SKM-1 treated with dmso at 0.1 percent for 144 hours (cell line): ENCODE data around the gene LRRC57.
"Not testable (repeated sequence)": the region's sequence is repeated elsewhere in the genome, so short reads cannot be mapped to it uniquely, and the experiment has no call there.

Source experiments
- DNase-seq: peaks from one replicate; lab custom pipeline; 2025; ENCODE audit not compliant: unreplicated experiment; lab: John Stamatoyannopoulos, UW

The LRRC57 gene

DNA sequence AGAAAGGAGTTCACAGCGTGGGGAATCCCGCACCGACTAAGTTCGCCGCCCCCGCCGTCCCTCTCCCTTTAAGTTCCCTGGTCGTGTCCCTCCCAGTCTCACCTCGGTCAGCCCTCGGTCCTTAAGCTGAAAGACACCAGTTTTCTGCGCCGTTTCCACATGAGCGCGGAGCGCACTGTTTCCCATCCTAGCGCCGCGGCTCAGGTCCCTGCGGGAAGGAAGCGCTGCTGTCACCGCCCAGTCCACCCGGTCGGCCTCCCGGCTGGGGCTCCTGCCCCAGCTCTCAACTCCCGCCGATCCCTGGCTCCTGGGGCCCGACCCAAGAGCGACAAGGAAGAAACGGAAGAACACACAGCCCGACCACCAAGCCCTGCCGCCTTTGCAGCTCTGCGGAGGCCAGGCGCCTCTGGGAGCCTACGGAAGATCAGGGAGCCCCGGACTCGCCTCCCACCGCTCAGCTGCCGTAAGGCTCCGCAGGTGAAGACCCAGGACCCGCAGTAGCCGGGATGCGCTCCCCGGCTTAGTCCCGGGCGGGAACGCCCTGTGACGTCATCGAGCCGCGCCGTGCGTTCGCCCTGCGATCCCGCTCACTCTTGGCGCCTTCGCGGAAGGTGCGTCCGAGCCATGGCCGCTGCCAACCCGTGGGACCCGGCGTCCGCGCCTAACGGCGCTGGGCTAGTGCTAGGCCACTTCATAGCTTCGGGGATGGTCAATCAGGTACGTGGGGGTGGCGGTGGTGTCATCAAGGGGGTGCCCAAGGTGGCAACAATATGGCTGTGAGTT is at the start of gene LRRC57, which contains the start of gene HAUS2:
Gene LRRC57 (minus strand): TSS at position 545 of the 783 bp plus-strand sequence. CDS start 359 bp downstream, at position 186.
Gene HAUS2 (plus strand): TSS at position 590 of the 783 bp plus-strand sequence. CDS start 35 bp downstream, at position 625.
- DNase-seq, result peak; percentile 69

DNA sequence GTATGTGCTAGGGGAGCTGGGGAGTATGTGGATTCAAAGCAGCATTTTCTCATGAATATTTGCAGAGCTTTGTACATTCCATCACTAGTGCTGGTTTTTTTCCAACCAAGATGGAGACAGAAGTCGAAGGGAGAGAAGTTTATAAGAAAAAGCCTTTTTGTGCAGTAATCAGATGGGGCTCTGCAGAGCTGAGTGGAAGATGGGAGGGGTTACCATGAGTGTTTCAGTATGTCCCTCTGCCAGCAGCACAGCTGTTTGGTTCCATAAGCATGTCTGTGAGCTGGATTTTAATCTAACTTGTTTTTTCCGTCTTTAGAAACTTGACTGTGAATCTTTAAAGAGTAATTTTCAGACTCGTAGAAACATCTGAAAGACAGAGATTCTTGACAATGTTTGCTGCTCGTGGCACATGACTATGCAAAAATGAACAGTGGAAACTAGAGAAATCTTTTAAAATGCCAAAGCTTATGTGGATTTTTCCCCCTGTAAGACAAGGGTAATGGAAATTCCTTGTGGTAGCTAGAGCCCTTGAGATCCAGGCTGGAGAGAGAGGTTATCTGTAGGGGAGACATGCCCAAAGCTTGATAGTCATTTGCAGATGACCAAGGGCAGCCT is 47.1 kb upstream of the LRRC57 start:
- DNase-seq, result no peak

DNA sequence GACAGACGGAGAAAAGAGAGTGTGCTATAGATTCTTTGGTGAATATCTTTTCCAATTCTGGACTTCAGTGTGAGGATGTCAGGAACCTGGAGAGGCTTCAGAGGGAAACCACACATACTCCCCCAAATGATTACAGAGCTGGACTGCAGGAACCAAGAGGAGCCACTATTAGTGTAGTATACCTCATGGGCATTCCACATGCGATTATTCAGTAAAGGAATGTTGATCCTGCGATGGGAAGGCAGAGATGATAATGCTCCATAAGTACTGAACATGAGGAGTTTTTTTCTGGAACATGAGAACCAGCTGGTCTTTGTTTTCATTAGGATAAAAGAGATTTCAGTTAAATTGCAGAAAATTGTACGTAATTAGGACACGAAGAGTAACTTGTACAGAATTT is 45.5 kb upstream of the LRRC57 start:
- DNase-seq, result no peak

DNA sequence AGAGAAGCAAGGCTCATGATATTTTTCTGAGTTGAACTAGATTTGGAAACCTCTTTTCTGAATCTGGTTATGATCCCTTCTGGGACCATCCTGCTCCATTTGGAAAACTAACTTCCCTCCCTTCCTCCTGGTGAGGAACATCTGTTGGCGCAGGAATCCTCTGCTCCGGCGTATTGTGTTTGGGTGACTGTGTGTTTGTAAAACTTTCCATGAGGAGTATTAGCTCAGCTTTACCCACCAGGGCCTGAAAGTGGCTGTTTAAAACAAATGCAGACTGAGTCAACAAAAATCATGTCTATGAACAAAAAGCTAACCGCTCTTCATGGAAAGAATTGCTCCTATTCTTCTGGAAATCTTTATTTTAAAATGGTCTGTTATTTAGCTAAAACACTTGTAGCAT is 44.5 kb upstream of the LRRC57 start:
- DNase-seq, result no peak

DNA sequence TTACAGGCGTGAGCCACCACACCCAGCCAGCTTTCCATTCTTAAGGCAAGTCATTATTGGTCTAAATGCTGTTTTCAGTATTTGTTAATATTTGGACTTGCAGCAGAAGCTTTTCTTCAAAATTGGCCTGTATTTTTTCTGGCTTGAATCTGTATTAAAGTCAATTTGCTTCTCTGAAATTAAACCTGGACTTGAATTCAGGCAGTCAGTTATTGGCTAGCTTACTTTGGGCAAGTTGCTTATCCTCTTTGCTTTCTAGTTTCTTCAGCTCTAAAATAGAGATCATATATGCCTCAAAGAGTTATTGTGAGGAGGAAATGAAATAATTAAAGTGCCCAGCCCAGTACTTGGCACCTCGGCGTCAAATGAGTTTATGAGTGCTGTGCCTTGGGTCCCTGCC is 44.1 kb upstream of the LRRC57 start:
- no peak for DNase-seq

DNA sequence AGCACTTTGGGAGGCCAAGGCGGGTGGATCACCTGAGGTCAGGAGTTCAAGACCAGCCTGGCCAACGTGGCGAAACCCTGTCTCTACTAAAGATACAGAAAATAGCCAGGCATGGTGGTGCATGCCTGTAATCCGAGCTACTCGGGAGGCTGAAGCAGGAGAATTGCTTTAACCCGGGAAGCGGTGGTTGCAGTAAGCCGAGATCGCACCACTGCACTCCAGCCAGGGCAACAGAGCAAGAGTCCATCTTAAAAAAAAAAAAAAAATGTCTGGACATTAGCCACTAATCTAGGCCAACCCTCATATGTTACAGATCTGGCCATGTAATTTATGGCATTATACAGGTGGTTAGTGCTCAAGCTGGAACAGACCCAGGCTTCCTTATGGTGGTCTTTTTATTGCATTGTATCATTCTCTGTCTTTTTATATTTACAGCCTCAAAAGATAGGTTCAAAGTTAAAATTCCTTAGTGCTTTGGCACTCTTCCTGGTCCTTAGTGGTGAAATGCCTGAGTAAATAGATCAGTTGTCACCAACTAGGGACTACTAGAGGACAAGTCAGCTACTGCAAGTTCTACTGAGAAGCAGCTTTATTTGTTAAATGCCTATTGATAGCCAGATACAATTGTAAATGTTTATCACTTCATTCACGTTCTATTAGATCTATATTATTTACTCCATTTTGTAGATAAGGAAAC is 42.8 kb upstream of the LRRC57 start:
- DNase-seq, result peak; percentile 30

DNA sequence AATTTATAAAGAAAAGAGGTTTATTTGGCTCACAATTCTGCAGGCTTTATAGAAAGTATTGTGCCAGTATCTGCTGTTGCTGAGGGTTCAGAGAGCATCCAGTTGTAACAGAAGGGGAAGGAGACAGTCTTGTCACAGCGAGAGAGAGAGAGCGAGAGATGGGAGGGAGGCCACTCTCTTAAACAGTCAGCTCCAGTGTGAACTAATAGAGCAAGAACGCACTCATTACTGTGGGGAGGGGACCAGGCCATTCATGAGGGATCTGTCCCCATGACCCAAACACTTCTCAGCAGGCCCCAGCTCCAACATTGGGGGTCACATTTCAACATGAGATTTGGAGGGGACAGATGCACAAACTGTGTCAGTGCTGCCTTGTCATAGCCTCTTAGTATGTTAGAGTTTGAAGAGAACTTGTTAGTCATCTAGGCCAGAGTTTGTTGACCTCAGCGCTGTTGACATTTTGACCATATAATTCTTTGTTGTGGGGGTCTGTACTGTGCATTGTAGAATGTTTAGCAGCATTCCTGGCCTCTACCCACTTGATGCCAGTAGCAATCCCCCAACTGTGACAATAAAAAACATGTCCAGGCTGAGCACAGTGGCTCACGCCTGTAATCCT is 42.1 kb upstream of the LRRC57 start:
- DNase-seq, result no peak

DNA sequence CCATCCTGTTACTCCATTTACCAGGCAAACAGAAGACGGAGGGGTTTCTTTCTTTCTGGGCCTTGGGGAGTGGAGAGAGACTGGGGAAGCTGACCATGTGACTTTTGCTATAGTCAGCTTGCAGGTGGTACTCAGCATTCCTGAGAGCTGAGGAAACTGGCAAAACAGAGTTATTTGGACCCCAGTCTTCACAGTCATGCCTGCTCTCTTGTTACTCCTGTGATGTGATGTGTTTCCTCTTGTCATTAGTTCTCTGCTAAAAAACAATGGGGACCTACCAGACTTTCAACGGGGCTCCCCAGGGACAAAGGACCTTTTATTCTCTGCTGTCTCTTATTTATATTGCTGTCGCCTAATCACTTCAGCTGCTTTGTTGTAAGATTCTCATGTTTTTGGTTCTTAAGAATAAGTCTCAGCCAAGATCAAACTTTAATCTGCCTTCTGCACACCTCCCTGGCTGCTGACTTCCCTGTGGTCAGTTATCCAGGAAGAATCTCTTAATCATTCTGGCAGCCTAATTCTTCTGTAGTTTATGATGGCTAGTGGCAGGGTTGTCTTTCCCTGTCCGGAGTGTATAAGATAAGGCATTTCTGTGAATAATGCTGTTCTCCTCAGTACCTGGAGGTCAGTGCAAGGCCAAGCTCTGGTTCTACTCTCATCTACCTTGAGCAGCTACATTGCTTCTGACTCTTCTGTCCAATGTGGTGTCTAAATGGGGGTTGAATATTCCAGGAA is 35.6 kb upstream of the LRRC57 start:
- no peak for DNase-seq

DNA sequence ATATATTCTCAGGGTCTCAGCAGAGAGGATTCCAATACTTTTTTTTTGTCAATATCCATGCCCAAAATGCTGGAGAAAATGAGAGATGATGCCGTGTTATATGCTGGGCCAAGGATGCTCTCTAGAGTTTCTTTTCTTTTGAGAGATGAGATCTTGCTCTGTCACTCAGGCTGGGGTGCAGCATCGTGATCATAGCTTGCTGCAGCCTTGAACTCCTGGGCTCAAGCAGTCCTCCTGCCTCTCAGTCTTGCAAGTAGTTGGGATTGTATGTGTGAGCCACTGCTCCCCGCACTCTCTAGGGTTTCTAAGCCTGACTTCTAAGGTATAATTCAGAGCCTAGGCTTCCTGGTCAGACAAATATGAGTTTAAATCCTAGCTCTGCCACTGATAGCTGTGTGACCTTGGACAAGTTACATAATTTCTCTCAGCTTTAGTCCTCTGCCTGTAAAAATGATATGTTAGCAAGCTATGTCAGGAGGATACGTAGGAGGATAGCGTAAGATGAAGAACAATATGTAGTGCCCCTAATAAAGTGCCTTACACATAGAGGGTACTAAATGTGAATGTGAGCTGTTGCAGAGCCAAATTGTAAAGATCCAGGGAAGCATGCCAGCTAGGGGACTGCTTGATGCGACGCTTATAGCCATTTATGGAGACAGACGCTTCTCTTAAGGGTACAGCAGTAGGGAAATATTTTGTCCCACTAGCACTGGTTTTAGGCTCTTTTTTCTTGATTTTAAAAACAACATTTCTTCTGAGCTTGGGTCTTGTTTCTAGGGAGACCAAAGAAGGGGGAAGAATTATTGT is 34.2 kb upstream of the LRRC57 start:
- DNase-seq, result no peak

DNA sequence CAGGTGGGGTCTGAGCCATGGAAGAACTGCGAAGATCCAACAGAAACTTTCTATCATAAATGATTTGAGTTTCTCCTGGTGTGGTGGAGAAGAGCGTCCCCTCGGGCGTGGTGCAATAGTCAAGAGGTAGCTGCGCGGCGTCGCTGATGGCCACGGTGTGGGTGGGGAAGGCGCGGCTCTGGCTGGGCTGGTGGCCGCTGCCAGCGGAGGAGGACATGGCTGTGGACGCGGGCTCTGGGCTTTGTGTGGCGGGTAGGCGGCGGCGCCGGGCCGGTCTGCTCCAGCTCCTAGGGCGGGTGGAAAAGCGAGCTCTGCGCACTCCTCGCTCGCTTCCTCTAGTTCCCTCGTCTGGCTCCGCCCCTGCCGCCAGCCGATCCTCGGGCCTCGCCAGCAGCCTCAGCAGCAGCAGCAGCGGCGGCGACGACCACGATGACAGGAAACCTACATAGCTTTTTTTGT is 32.7 kb upstream of the LRRC57 start:
- DNase-seq, result peak; percentile 76

DNA sequence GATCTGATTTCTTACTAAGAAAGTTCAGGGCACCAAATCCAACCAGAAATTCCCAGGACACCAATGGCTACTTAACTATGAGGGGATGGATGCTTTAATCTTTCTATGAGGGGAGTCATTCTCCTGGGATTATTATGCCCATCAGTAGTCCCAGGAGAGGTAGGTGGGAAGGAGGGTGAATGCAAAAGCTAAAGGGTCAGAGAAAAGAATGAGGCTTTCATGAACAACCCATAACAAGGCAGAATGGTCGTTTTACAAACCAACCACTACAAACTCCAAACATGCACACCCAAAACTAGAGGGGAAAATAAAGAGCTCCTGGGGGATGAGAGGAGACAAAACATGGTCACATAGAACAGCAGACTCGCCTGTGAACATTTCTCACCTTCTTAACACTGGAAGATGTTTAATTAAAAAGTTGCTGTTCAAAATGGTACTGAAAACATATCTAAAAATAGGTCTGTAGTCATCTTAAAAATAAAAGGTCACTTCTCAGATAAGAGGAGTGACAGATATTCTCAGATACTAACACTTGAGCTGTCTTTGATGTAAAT is 30.5 kb upstream of the LRRC57 start:
- no peak for DNase-seq

DNA sequence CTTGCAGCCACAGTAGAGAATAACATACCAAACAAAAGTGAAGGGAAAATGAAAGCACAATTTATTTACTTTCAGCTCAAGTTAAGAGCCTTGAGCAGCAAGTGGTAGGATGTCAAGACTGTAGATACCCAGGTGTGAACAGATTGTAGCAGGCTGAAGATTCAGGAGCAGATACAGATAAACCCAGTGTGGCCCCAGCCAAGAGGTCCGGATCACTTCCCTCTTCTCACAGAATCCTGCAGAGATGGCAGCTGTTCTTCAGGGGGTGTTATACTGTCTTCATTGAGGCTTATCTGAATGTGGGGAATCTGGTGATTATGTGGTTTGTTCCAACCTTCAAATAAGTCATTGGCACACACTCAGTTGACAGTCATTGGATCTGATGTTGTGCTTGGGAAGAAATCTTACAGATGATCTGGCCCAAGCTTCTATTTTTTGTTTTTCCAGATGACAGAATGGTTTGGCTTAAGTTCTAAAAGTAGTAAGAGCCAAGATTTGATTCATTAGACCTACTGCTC is 29.0 kb upstream of the LRRC57 start:
- no peak for DNase-seq

DNA sequence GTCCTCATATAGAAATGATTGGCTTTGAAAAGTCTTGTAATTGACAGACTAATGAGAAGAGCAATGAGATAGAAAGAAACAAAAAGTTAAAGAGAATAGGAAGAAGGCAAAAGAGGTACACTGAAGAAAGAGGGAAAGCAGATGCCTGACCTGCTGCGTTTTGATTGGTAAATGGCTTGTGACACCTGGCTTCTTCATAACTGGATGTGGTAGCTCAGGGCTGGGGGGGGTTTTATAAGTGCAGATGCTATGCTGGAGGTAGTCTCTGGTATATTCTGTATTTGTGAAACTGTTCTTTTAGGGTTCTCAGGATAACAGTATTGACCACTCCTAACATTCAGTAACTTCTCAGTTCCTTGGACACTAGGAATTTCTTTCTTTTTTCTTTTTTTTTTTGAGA is 28.2 kb upstream of the LRRC57 start:
- no peak for DNase-seq

DNA sequence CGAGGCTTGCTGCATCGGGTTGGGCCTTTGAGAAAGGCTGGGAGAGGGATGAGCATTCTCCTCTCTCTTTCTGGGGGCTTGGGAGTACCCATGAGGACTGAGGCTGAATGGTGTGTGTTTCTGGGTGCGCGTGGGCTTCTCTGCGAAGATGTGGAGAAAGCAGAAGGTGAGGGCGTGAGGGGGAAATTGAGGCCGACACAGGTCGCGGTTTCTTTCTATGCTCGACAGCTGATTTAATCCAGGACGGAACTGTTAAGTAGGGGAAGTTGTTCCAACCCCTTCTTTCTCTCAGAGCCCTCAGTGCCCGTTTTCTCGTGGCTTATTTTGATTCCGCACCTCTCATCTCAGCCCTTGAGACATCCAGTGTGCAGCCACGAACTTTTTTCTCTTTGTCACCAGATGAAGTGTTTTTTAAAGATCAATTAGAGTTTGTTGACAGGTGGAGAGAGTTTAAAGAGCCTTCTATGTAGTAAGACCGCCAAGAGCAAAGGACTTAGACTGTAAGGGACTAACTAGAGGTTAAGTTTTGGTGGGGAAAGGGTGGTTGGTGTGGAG is 27.5 kb upstream of the LRRC57 start:
- peak; percentile 45 for DNase-seq

DNA sequence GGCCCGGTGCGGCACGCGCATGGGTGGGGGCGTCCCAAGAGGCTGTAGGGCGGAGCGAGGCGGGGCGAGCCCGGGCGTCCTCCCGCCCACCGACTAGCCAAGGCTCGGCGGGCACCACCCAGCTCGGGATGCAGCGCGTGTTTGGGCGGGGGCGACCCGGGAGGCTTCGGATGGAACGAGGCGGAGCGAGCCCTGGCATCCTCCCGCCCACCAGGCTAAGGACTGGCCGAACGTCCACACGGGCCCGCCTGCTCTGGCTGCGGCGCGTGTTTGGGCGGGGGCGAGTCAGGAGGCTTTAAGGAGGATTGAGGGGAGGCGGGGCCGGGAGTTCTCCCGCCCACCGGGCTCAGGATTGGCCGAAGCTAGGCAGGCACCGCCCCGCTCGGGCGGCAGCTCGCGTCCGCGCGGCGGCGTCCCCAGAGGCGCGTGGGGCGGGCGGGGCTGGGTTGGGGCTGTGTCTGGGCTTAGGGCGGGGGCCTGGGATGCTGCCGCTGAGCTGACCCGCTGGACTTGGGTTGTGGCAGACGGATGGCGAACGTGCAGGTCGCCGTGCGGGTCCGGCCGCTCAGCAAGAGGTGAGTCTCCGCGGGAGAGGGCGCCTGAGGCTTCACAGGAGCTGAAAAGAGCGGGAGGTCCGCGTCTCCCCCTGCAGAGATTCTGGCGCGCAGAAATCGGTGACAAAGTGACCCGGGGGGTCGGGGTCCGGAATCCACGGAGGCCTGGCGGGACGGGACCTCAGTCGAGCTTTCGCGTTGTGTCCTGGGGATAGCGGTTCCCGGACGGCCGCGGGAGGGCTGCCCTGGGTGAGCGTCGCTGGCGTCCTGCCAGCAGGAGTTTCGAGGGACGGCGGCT is 26.8 kb upstream of the LRRC57 start, which contains the start of gene STARD9:
Gene STARD9 (plus strand): TSS at position 419 of the 852 bp plus-strand sequence. CDS start 110 bp downstream, at position 529.
- DNase-seq, result peak; percentile 96

DNA sequence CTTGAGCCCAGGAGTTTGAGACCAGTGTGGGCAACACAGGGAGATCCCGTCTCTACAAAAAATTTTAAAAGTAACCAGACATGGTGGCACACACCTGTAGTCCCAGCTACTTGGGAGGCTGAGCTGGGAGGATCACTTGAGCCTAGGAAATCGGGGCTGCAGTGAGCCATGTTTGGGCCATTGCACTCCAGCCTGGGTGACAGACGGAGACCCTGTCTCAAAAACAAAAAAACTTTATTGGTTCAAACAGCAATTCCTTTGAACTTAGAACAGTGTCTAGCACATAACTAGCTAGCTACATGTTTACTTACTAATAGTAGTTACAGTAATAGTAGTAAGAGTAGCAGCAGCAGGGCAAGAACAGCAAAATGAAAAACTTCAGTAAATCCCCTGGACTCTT is 10.1 kb upstream of the LRRC57 start:
- DNase-seq, result no peak

DNA sequence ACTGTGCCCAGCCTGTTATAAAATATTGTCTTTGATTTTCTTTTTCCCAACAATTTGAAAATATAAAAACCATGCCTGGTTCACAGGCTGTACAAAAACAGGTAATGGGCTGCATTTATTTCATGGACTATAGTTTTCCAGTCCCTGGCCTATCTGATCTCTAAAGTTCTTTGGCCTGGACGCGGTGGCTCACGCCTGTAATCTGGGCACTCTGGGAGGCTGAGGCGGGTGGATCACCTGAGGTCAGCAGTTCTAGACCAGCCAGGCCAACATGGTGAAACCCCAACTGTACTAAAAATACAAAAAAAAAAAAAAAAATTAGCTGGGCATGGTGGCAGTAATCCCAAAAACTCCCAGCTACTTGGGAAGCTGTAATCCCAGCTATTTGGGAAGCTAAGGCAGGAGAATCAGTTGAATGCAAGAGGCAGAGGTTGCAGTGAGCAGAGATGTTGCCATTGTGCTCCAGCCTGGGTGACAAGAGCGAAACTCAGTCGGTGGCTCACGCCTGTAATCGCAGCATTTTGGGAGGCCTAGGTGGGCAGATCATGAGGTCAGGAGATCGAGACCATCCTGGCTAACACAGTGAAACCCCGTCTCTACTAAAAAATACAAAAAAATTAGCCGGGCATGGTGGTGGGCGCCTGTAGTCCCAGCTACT is 8.1 kb upstream of the LRRC57 start:
- DNase-seq, result not testable (repeated sequence)
